GM20000 (cell line): Measurements from ENCODE around the gene CEP170.

Experiments
- DNase-seq: peaks from one replicate; pipeline ENCODE4 v3.0.0; 2012; ENCODE audit warnings: low spot score
- CTCF ChIP-seq: IDR thresholded peaks from 2 replicates; pipeline ENCODE4 v1.5.1; 2012; ENCODE audit warnings: mild to moderate bottlenecking, control low read depth; ENCODE audit errors: extremely low read depth, missing control alignments

CEP170 gene

GRCh38 chr1:243251539-243251938 is 3.5 kb downstream of the CEP170 start:
- no peak for TF ChIP-seq CTCF
- DNase-seq = no peak

GRCh38 chr1:243250102-243250501 is 5.0 kb downstream of the CEP170 start:
- TF ChIP-seq CTCF = no peak
- DNase-seq = no peak

GRCh38 chr1:243249214-243249613 is 5.9 kb downstream of the CEP170 start:
- DNase-seq = no peak
- TF ChIP-seq CTCF = no peak

GRCh38 chr1:243247901-243248300 is 7.2 kb downstream of the CEP170 start:
- TF ChIP-seq CTCF = no peak
- no peak for DNase-seq

- no peak for TF ChIP-seq CTCF
These were observed 8.2 kb downstream of the CEP170 start for GRCh38 chr1:243246916-243247315.

GRCh38 chr1:243244432-243244841 is 10.6 kb downstream of the CEP170 start:
- DNase-seq = no peak
- no peak for TF ChIP-seq CTCF

More at GRCh38 chr1:243246916-243247315, 8.2 kb downstream of the CEP170 start:
- no peak for DNase-seq

GRCh38 chr1:243236604-243237252 is 18.4 kb downstream of the CEP170 start:
- no peak for DNase-seq
- TF ChIP-seq CTCF = no peak
